Liver (tissue), 9 donors: ENCODE data around the gene GRK1. TPM values are rescaled to one million over a fixed set of nuclear protein-coding genes. Genes with fewer than 3 reads are reported as not detected.

ENCODE experiments used
- DNase-seq: peaks from one replicate; pipeline ENCODE4 v3.0.0-alpha.2; 2017; ENCODE audit warnings: low spot score
- H3K27ac ChIP-seq, 2 donors: one replicate each; pipeline ENCODE4 v1.7.0; 2013; ENCODE audit warnings: inconsistent platforms in 2 of 2, low read length in 2 of 2, control low read depth in 1 of 2, low read depth in 1 of 2, mild to moderate bottlenecking in 1 of 2
- H3K27me3 ChIP-seq, 4 donors: one replicate each; pipeline versions ENCODE4 v1.6.1 to v1.7.0; 2013; ENCODE audit warnings: low read length in 3 of 4, inconsistent platforms in 1 of 4, mild to moderate bottlenecking in 1 of 4, moderate library complexity in 1 of 4; ENCODE audit not compliant: control insufficient read depth in 4 of 4, insufficient read depth in 4 of 4
- H3K36me3 ChIP-seq, 4 donors: one replicate each; pipeline versions ENCODE4 v1.6.1 to v1.7.0; 2013; ENCODE audit warnings: low read length in 3 of 4, mild to moderate bottlenecking in 3 of 4, low read depth in 1 of 4, moderate library complexity in 1 of 4; ENCODE audit not compliant: control insufficient read depth in 4 of 4, insufficient read depth in 3 of 4
- H3K4me1 ChIP-seq, 4 donors: one replicate each; pipeline versions ENCODE4 v1.6.1 to v1.7.0; 2013; ENCODE audit warnings: low read length in 3 of 4, mild to moderate bottlenecking in 3 of 4, moderate library complexity in 1 of 4; ENCODE audit not compliant: control insufficient read depth in 4 of 4, insufficient read depth in 4 of 4
- H3K4me3 ChIP-seq, 3 donors: one replicate each; pipeline versions ENCODE4 v1.6.1 to v1.7.0; 2013; ENCODE audit warnings: low read length in 3 of 3, control low read depth in 1 of 3, low read depth in 1 of 3, mild to moderate bottlenecking in 1 of 3
- H3K9ac ChIP-seq, 2 donors: one replicate each; pipeline ENCODE4 v1.7.0; 2013; ENCODE audit warnings: low read length in 2 of 2, mild to moderate bottlenecking in 2 of 2, moderate library complexity in 2 of 2, control low read depth in 1 of 2, low read depth in 1 of 2
- H3K9me3 ChIP-seq, 4 donors: one replicate each; pipeline versions ENCODE4 v1.6.1 to v1.7.0; 2013; ENCODE audit warnings: low read length in 3 of 4; ENCODE audit not compliant: control insufficient read depth in 4 of 4
- FOXA1 ChIP-seq: IDR thresholded peaks from 2 replicates; pipeline ENCODE4 v1.6.1; 2016; ENCODE audit warnings: antibody characterized with exemption
- FOXA2 ChIP-seq: IDR thresholded peaks from 2 replicates; pipeline ENCODE4 v1.6.1; 2016; ENCODE audit warnings: antibody characterized with exemption
- GABPA ChIP-seq, 2 donors: IDR thresholded peaks in 1 of 2; conservative IDR thresholded peaks in 1 of 2; 2 replicates each; pipeline ENCODE4 v1.6.1; 2016; ENCODE audit warnings: antibody characterized with exemption in 2 of 2, mild to moderate bottlenecking in 1 of 2, moderate library complexity in 1 of 2
- HNF4A ChIP-seq, 2 donors: conservative IDR thresholded peaks; 2 replicates each; pipeline ENCODE4 v1.6.1; 2016; ENCODE audit warnings: antibody characterized with exemption in 2 of 2, mild to moderate bottlenecking in 2 of 2
- JUND ChIP-seq, 2 donors: IDR thresholded peaks; 2 replicates each; pipeline ENCODE4 v1.6.1; 2016; ENCODE audit warnings: antibody characterized with exemption in 2 of 2
- NR2F2 ChIP-seq: IDR thresholded peaks from 2 replicates; pipeline ENCODE4 v1.6.1; 2016; ENCODE audit warnings: antibody characterized with exemption
- RAD21 ChIP-seq, 2 donors: IDR thresholded peaks; 2 replicates each; pipeline ENCODE4 v1.6.1; 2016; ENCODE audit warnings: antibody characterized with exemption in 2 of 2, mild to moderate bottlenecking in 2 of 2
- REST ChIP-seq: IDR thresholded peaks from 2 replicates; pipeline ENCODE4 v1.6.1; 2016; ENCODE audit warnings: antibody characterized with exemption, mild to moderate bottlenecking
- RXRA ChIP-seq, 2 donors: IDR thresholded peaks; 2 replicates each; pipeline ENCODE4 v1.6.1; 2017 to 2018; ENCODE audit warnings: antibody characterized with exemption in 2 of 2, mild to moderate bottlenecking in 1 of 2
- SP1 ChIP-seq: IDR thresholded peaks from 2 replicates; pipeline ENCODE4 v1.6.1; 2018; ENCODE audit warnings: antibody characterized with exemption, mild to moderate bottlenecking
- TAF1 ChIP-seq: conservative IDR thresholded peaks from 2 replicates; pipeline ENCODE4 v1.6.1; 2016; ENCODE audit warnings: antibody characterized with exemption, mild to moderate bottlenecking
- YY1 ChIP-seq: IDR thresholded peaks from 2 replicates; pipeline ENCODE4 v1.6.1; 2016; ENCODE audit warnings: antibody characterized with exemption, mild to moderate bottlenecking
- WGBS: extraction: QIAGEN DNeasy Blood & Tissue Kit; methylation state at CpG from one replicate; pipeline ENCODE4 v1.1.7; 2013; 5-methylcytosine and 5-hydroxymethylcytosine counted together
- polyA plus RNA-seq, 2 donors: library from polyadenylated mRNA; stranded (reverse) in 1 of 2; unstranded in 1 of 2; fragments of 200-250 nt in 1 of 2; fragments of >200 nt in 1 of 2; fragmentation: Nextera tagmentation in 1 of 2; extraction: Ambion mirVana in 1 of 2; gene quantifications; one replicate each; pipeline versions ENCODE4 v1.2.1 to v1.2.3, GENCODE V29; 2013 to 2015
- total RNA-seq, 2 donors: library from RNA; depleted of rRNA; stranded (reverse); fragments of >200 nt; gene quantifications; one replicate each; pipeline ENCODE4 v1.2.3, GENCODE V29; 2014
- TF ChIP-seq, protein P1 (sequence below): IDR thresholded peaks from 2 replicates; pipeline ENCODE4 v1.6.1; 2016; ENCODE audit warnings: antibody characterized with exemption
- TF ChIP-seq, protein P2 (sequence below): IDR thresholded peaks from 2 replicates; pipeline ENCODE4 v1.6.1; 2016; ENCODE audit warnings: antibody characterized with exemption
- TF ChIP-seq, protein P3 (sequence below): IDR thresholded peaks from 2 replicates; pipeline ENCODE4 v1.6.1; 2016; ENCODE audit warnings: antibody characterized with exemption
- donor health status: healthy.
- donor health status: healthy.
- donor health status: healthy.
- donor health status: healthy.
- donor health status: healthy.

Gene GRK1
- total and polyA plus RNA-seq, 4 donors = 0.05 TPM; not detected in 3

- Histone ChIP-seq H3K4me3 (no peak overlapping the region), H3K36me3 (no peaks in the 10 kb centered on the region), H3K9ac (no peak overlapping the region), H3K9me3 (peaks cover 0 to 2% (median 0%) of the 10 kb centered on the region in 4 donors), H3K27ac (no peak overlapping the region), H3K27me3 (peaks cover 0 to 13% (median 0%) of the 10 kb centered on the region in 4 donors), H3K4me1 (no peaks in the 10 kb centered on the region)
- TF ChIP-seq NR2F2 (no peak), SP1 (no peak)
- WGBS = 88% methylated on average over 2 of the region's 2 CpGs
- no peak for DNase-seq
These were observed 114.6 kb downstream of the GRK1 start for GRCh38 chr13:113781571-113781970.

- 80% methylated on average over 14 of the region's 14 CpGs for WGBS
- Histone ChIP-seq H3K27me3 (peaks cover 0 to 15% (median 0%) of the 10 kb centered on the region in 4 donors), H3K4me3 (no peak overlapping the region), H3K27ac (no peak overlapping the region), H3K4me1 (no peaks in the 10 kb centered on the region), H3K9ac (no peak overlapping the region), H3K9me3 (peaks cover 0 to 2% (median 0%) of the 10 kb centered on the region in 4 donors), H3K36me3 (no peaks in the 10 kb centered on the region)
- TF ChIP-seq, protein P1, sequence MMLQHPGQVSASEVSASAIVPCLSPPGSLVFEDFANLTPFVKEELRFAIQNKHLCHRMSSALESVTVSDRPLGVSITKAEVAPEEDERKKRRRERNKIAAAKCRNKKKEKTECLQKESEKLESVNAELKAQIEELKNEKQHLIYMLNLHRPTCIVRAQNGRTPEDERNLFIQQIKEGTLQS = no peak
- TF ChIP-seq, protein P2, sequence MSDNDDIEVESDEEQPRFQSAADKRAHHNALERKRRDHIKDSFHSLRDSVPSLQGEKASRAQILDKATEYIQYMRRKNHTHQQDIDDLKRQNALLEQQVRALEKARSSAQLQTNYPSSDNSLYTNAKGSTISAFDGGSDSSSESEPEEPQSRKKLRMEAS = no peak
- TF ChIP-seq, protein P3, sequence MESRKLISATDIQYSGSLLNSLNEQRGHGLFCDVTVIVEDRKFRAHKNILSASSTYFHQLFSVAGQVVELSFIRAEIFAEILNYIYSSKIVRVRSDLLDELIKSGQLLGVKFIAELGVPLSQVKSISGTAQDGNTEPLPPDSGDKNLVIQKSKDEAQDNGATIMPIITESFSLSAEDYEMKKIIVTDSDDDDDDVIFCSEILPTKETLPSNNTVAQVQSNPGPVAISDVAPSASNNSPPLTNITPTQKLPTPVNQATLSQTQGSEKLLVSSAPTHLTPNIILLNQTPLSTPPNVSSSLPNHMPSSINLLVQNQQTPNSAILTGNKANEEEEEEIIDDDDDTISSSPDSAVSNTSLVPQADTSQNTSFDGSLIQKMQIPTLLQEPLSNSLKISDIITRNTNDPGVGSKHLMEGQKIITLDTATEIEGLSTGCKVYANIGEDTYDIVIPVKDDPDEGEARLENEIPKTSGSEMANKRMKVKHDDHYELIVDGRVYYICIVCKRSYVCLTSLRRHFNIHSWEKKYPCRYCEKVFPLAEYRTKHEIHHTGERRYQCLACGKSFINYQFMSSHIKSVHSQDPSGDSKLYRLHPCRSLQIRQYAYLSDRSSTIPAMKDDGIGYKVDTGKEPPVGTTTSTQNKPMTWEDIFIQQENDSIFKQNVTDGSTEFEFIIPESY = no peak
- TF ChIP-seq YY1 (no peak), RXRA (IDR thresholded peaks at IDR 0.05) (no peak), TAF1 (no peak), GABPA (IDR thresholded peaks at IDR 0.05 in 1 of 2, conservative IDR thresholded peaks at IDR 0.05 in 1 of 2) (no peak), HNF4A (conservative IDR thresholded peaks at IDR 0.05) (no peak), NR2F2 (no peak), FOXA2 (no peak), SP1 (no peak), REST (no peak), RAD21 (IDR thresholded peaks at IDR 0.05) (no peak), FOXA1 (no peak), JUND (IDR thresholded peaks at IDR 0.05) (no peak)
- no peak for DNase-seq
These were observed 115.5 kb downstream of the GRK1 start for GRCh38 chr13:113782472-113782871.
